CD8-positive, alpha-beta memory T cell (primary cell): ENCODE data around the gene SLC25A30. TPM values are rescaled to one million over a fixed set of nuclear protein-coding genes. Genes with fewer than 3 reads are reported as not detected.
"Not testable (repeated sequence)": the region's sequence is repeated elsewhere in the genome, so short reads cannot be mapped to it uniquely, and the experiment has no call there.

ENCODE experiments used
- CTCF ChIA-PET: fragments of 350-600 bp; sonication (Branson Sonifier 250); formaldehyde crosslinking; loops from one replicate; lab custom pipeline; 2021; ENCODE audit warnings: antibody characterized with exemption; lab: Charles Lee
- POLR2A ChIA-PET: fragments of 350-600 bp; sonication (Branson Sonifier 250); formaldehyde crosslinking; loops from one replicate; lab custom pipeline; 2021; ENCODE audit warnings: antibody characterized with exemption; lab: Charles Lee
- DNase-seq, 5 donors: peaks; one replicate each; pipeline versions ENCODE4 v3.0.0 to v3.0.0-alpha.2; 2020 to 2022; ENCODE audit warnings: mixed read lengths in 1 of 5
- H3K27ac ChIP-seq: one replicate; pipeline ENCODE4 v1.7.0; 2013; ENCODE audit warnings: low read depth, mild to moderate bottlenecking, low read length, moderate library complexity
- H3K27me3 ChIP-seq: 2 replicates; pipeline ENCODE4 v1.7.0; 2013; ENCODE audit warnings: low read length, mild to moderate bottlenecking; ENCODE audit not compliant: insufficient read depth, poor library complexity, severe bottlenecking
- H3K36me3 ChIP-seq: 2 replicates; pipeline ENCODE4 v1.7.0; 2013; ENCODE audit warnings: mild to moderate bottlenecking, low read length, moderate library complexity; ENCODE audit not compliant: insufficient read depth
- H3K4me1 ChIP-seq: 2 replicates; pipeline ENCODE4 v1.7.0; 2013; ENCODE audit warnings: mild to moderate bottlenecking, low read length, moderate library complexity; ENCODE audit not compliant: insufficient read depth
- H3K4me3 ChIP-seq: 2 replicates; pipeline ENCODE4 v1.7.0; 2013; ENCODE audit warnings: mild to moderate bottlenecking, low read length
- H3K9me3 ChIP-seq: 2 replicates; pipeline ENCODE4 v1.7.0; 2013; ENCODE audit warnings: mild to moderate bottlenecking, low read length
- H3K27ac Mint-ChIP-seq, 8 donors: one replicate each; pipeline ENCODE4 v1.8.0; 2020 to 2021; ENCODE audit warnings: mixed read lengths in 8 of 8, mild to moderate bottlenecking in 6 of 8, inconsistent platforms in 3 of 8, moderate library complexity in 3 of 8
- H3K27me3 Mint-ChIP-seq, 2 donors: one replicate each; pipeline ENCODE4 v1.8.0; 2020 to 2021; ENCODE audit warnings: mixed read lengths in 2 of 2, mild to moderate bottlenecking in 1 of 2, moderate library complexity in 1 of 2
- H3K36me3 Mint-ChIP-seq, 3 donors: one replicate each; pipeline ENCODE4 v1.8.0; 2020 to 2021; ENCODE audit warnings: mixed read lengths in 3 of 3, inconsistent platforms in 1 of 3, mild to moderate bottlenecking in 1 of 3
- H3K4me1 Mint-ChIP-seq, 3 donors: one replicate each; pipeline ENCODE4 v1.8.0; 2020 to 2021; ENCODE audit warnings: mixed read lengths in 3 of 3, inconsistent platforms in 1 of 3, mild to moderate bottlenecking in 1 of 3
- H3K4me3 Mint-ChIP-seq, 7 donors: one replicate each; pipeline ENCODE4 v1.8.0; 2020 to 2021; ENCODE audit warnings: mixed read lengths in 7 of 7, mild to moderate bottlenecking in 6 of 7, moderate library complexity in 4 of 7, inconsistent platforms in 2 of 7
- H3K9me3 Mint-ChIP-seq, 5 donors: one replicate each; pipeline ENCODE4 v1.8.0; 2020 to 2022; ENCODE audit warnings: mixed read lengths in 5 of 5, mild to moderate bottlenecking in 3 of 5, moderate library complexity in 2 of 5, inconsistent platforms in 1 of 5
- polyA plus RNA-seq: library from polyadenylated mRNA; unstranded; fragments of 300-500 nt; fragmentation: Illumina TruSeq; gene quantifications from one replicate; pipeline ENCODE4 v1.2.3, GENCODE V29; 2021
- total RNA-seq, 2 experiments: library from RNA; stranded (reverse); gene quantifications; one replicate each; pipeline ENCODE4 v1.2.3, GENCODE V29; 2021

Gene SLC25A30
- total and polyA plus RNA-seq, 3 experiments from 2014 or later, result 1.7 to 29.8 (median 27.2) TPM

- DNase-seq, result peak; percentile 6 to 83 (median 27)
- no peaks in the 10 kb centered on the region for H3K9me3 ChIP-seq
- no peak overlapping the region for H3K27ac ChIP-seq
- H3K4me1 Mint-ChIP-seq, result peaks cover 49 to 70% (median 67%) of the 10 kb centered on the region in 3 donors
- no peaks in the 10 kb centered on the region for H3K27me3 ChIP-seq
- H3K4me3 Mint-ChIP-seq, result peak overlapping the region in 6 of 7 donors; percentile 9 to 70 (median 34)
- H3K4me1 ChIP-seq, result peaks cover 30% of the 10 kb centered on the region
- no peaks in the 10 kb centered on the region for H3K27me3 Mint-ChIP-seq
- ChIA-PET POLR2A (interaction anchor here (0.6 to 2.6 kb wide), 5 partner anchors 12 to 66 kb away, joined by 3 to 20 read pairs (median 3); partner anchors contain the start of genes COG3, SLC25A30 and TPT1), CTCF (interaction anchor here (1.1 to 1.6 kb wide), 4 partner anchors 12 to 58 kb away, joined by 3 to 8 read pairs (median 4); partner anchors contain the start of gene TPT1)
- peaks cover 4 to 78% (median 28%) of the 10 kb centered on the region in 3 donors for H3K36me3 Mint-ChIP-seq
- H3K4me3 ChIP-seq, result no peak overlapping the region
- peak overlapping the region; percentile 71 to 92 (median 86) for H3K27ac Mint-ChIP-seq
- H3K36me3 ChIP-seq, result peaks cover 4% of the 10 kb centered on the region
- no peaks in the 10 kb centered on the region for H3K9me3 Mint-ChIP-seq
These were observed 19.3 kb downstream of the SLC25A30 start for GRCh38 chr13:45398877-45399276.

GRCh38 chr13:45396533-45397095 is 21.6 kb downstream of the SLC25A30 start:
- Histone ChIP-seq H3K36me3 (peaks cover 4% of the 10 kb centered on the region), H3K27me3 (no peaks in the 10 kb centered on the region), H3K4me1 (peaks cover 30% of the 10 kb centered on the region), H3K9me3 (no peaks in the 10 kb centered on the region), H3K27ac (no peak overlapping the region), H3K4me3 (no peak overlapping the region)
- Mint-ChIP-seq H3K36me3 (peaks cover 0 to 71% (median 23%) of the 10 kb centered on the region in 3 donors), H3K27ac (peak overlapping the region; percentile 72 to 93 (median 87)), H3K4me3 (peak overlapping the region; percentile 14 to 63 (median 42)), H3K9me3 (no peaks in the 10 kb centered on the region), H3K27me3 (no peaks in the 10 kb centered on the region), H3K4me1 (peaks cover 48 to 67% (median 61%) of the 10 kb centered on the region in 3 donors)
- CTCF ChIA-PET, result interaction anchor here (0.7 to 5.6 kb wide), 3 partner anchors 25 to 29 kb away, joined by 3 to 25 read pairs (median 3); no protein-coding TSS in a partner anchor
- POLR2A ChIA-PET, result interaction anchor here (1.8 kb wide), 1 partner anchor 21 kb away, joined by 13 read pairs; the partner anchor contains the start of gene SLC25A30
- peak in 2 of 5 donors; percentile 14 to 42 for DNase-seq

- peaks cover 30% of the 10 kb centered on the region for H3K4me1 ChIP-seq
- H3K36me3 ChIP-seq, result no peaks in the 10 kb centered on the region
- Mint-ChIP-seq H3K36me3 (peaks cover 0 to 64% (median 20%) of the 10 kb centered on the region in 3 donors), H3K4me1 (peaks cover 39 to 48% (median 47%) of the 10 kb centered on the region in 3 donors), H3K27ac (peak overlapping the region in 4 of 8 donors; percentile 33 to 68 (median 48)), H3K27me3 (no peaks in the 10 kb centered on the region), H3K9me3 (no peaks in the 10 kb centered on the region), H3K4me3 (no peak overlapping the region)
- POLR2A ChIA-PET, result no interaction called here
- H3K9me3 ChIP-seq, result no peaks in the 10 kb centered on the region
- peak in 1 of 5 donors; percentile 15 for DNase-seq
- CTCF ChIA-PET, result interaction anchor here (1.2 to 5.6 kb wide), 8 partner anchors 10 to 347 kb away, joined by 3 to 25 read pairs (median 6); no protein-coding TSS in a partner anchor
- no peak overlapping the region for H3K4me3 ChIP-seq
- no peaks in the 10 kb centered on the region for H3K27me3 ChIP-seq
- H3K27ac ChIP-seq, result no peak overlapping the region
These were observed 24.1 kb downstream of the SLC25A30 start for GRCh38 chr13:45393941-45394570.

- no peak for DNase-seq
- Mint-ChIP-seq H3K4me3 (no peak overlapping the region), H3K36me3 (peaks cover 0 to 57% (median 18%) of the 10 kb centered on the region in 3 donors), H3K9me3 (no peaks in the 10 kb centered on the region), H3K4me1 (peaks cover 28 to 36% (median 35%) of the 10 kb centered on the region in 3 donors), H3K27ac (peak overlapping the region in 1 of 8 donors; percentile 60), H3K27me3 (no peaks in the 10 kb centered on the region)
- H3K27me3 ChIP-seq, result no peaks in the 10 kb centered on the region
- no peaks in the 10 kb centered on the region for H3K36me3 ChIP-seq
- ChIA-PET POLR2A (no interaction called here), CTCF (interaction anchor here (0.6 to 5.6 kb wide), 6 partner anchors 20 to 63 kb away, joined by 3 to 25 read pairs (median 5); no protein-coding TSS in a partner anchor)
- no peak overlapping the region for H3K27ac ChIP-seq
- H3K9me3 ChIP-seq, result no peaks in the 10 kb centered on the region
- H3K4me3 ChIP-seq, result no peak overlapping the region
- peaks cover 30% of the 10 kb centered on the region for H3K4me1 ChIP-seq
These were observed 25.4 kb downstream of the SLC25A30 start for GRCh38 chr13:45392811-45393210.

- H3K27me3 Mint-ChIP-seq, result no peaks in the 10 kb centered on the region
- no peak overlapping the region for H3K4me3 ChIP-seq
- peaks cover 27% of the 10 kb centered on the region for H3K4me1 ChIP-seq
- no peak for DNase-seq
- H3K27ac ChIP-seq, result no peak overlapping the region
- ChIA-PET CTCF (interaction anchor here (0.9 to 5.6 kb wide), 3 partner anchors 19 to 22 kb away, joined by 3 to 25 read pairs (median 3); no protein-coding TSS in a partner anchor), POLR2A (no interaction called here)
- no peak overlapping the region for H3K4me3 Mint-ChIP-seq
- peaks cover 0 to 57% (median 21%) of the 10 kb centered on the region in 3 donors for H3K36me3 Mint-ChIP-seq
- no peaks in the 10 kb centered on the region for H3K9me3 ChIP-seq
- H3K36me3 ChIP-seq, result no peaks in the 10 kb centered on the region
- H3K27ac Mint-ChIP-seq, result peak overlapping the region in 2 of 8 donors; percentile 64 to 86
- H3K9me3 Mint-ChIP-seq, result no peaks in the 10 kb centered on the region
- peaks cover 28 to 38% (median 32%) of the 10 kb centered on the region in 3 donors for H3K4me1 Mint-ChIP-seq
- no peaks in the 10 kb centered on the region for H3K27me3 ChIP-seq
These were observed 26.2 kb downstream of the SLC25A30 start for GRCh38 chr13:45391926-45392325.

GRCh38 chr13:45391128-45391527 is 27.0 kb downstream of the SLC25A30 start:
- H3K9me3 ChIP-seq, H3K27me3 ChIP-seq, H3K27me3 Mint-ChIP-seq, H3K36me3 ChIP-seq, DNase-seq, H3K4me3 ChIP-seq, H3K9me3 Mint-ChIP-seq, POLR2A ChIA-PET, H3K27ac ChIP-seq, H3K4me3 Mint-ChIP-seq: not testable (repeated sequence)
- H3K4me1 ChIP-seq, result peaks cover 19% of the 10 kb centered on the region
- CTCF ChIA-PET, result interaction anchor here (1.1 kb wide), 1 partner anchor 21 kb away, joined by 4 read pairs; no protein-coding TSS in a partner anchor
- peaks cover 22 to 35% (median 26%) of the 10 kb centered on the region in 3 donors for H3K4me1 Mint-ChIP-seq
- H3K27ac Mint-ChIP-seq, result peak overlapping the region in 1 of 8 donors; percentile 82
- peaks cover 0 to 53% (median 22%) of the 10 kb centered on the region in 3 donors for H3K36me3 Mint-ChIP-seq

- POLR2A ChIA-PET, H3K27ac ChIP-seq, H3K9me3 Mint-ChIP-seq, H3K4me3 ChIP-seq, H3K27me3 ChIP-seq, H3K36me3 ChIP-seq, H3K27me3 Mint-ChIP-seq, DNase-seq, H3K9me3 ChIP-seq, H3K4me3 Mint-ChIP-seq: not testable (repeated sequence)
- CTCF ChIA-PET, result interaction anchor here (1.1 kb wide), 1 partner anchor 20 kb away, joined by 4 read pairs; no protein-coding TSS in a partner anchor
- Mint-ChIP-seq H3K4me1 (peaks cover 14 to 27% (median 19%) of the 10 kb centered on the region in 3 donors), H3K27ac (peak overlapping the region in 1 of 8 donors; percentile 2), H3K36me3 (peaks cover 0 to 48% (median 15%) of the 10 kb centered on the region in 3 donors)
- peaks cover 12% of the 10 kb centered on the region for H3K4me1 ChIP-seq
These were observed 27.8 kb downstream of the SLC25A30 start for GRCh38 chr13:45390348-45390747.
